ES-I3 (cell line): ENCODE results near the gene DCDC2.
"Not testable (repeated sequence)": the region's sequence is repeated elsewhere in the genome, so short reads cannot be mapped to it uniquely, and the experiment has no call there.

Experiments used
- H3K36me3 ChIP-seq: 2 replicates; pipeline ENCODE4 v1.6.1; 2013; ENCODE audit warnings: mild to moderate bottlenecking, low read length, control low read depth, moderate library complexity; ENCODE audit not compliant: insufficient read depth
- H3K4me1 ChIP-seq: 2 replicates; pipeline ENCODE4 v1.6.1; 2013; ENCODE audit warnings: mild to moderate bottlenecking, control low read depth, low read length; ENCODE audit not compliant: insufficient read depth
- H3K9ac ChIP-seq: 2 replicates; pipeline ENCODE4 v1.6.1; 2013; ENCODE audit warnings: low read depth, mild to moderate bottlenecking, low read length, moderate library complexity
- H3K9me3 ChIP-seq: 2 replicates; pipeline ENCODE4 v1.6.1; 2013; ENCODE audit warnings: mild to moderate bottlenecking, low read length, moderate library complexity; ENCODE audit not compliant: control insufficient read depth, insufficient read depth

DCDC2 gene

DNA sequence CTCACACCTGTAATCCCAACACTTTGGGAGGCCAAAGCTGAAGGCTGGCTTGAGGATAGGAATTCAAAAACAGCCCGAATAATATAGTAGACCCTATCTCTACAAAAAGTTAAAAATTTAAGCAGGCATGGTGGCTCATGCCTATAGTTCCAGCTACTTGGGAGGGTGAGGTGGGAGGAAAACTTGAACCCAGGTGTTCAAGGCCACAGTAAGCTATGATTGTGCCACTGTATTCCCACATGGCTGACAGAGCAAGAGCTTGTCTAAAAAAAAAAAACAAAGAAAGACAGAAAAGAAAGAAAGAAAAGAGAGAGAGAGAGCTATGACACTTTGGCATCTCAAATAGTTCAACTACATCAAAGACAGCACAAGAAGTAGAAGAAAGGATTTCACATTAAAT, 33.2 kb downstream of the DCDC2 start:
- Histone ChIP-seq H3K9ac (no peak overlapping the region), H3K9me3 (no peaks in the 10 kb centered on the region), H3K4me1 (peaks cover 16% of the 10 kb centered on the region), H3K36me3 (no peaks in the 10 kb centered on the region; the same call in 1 of the 2 replicates)

DNA sequence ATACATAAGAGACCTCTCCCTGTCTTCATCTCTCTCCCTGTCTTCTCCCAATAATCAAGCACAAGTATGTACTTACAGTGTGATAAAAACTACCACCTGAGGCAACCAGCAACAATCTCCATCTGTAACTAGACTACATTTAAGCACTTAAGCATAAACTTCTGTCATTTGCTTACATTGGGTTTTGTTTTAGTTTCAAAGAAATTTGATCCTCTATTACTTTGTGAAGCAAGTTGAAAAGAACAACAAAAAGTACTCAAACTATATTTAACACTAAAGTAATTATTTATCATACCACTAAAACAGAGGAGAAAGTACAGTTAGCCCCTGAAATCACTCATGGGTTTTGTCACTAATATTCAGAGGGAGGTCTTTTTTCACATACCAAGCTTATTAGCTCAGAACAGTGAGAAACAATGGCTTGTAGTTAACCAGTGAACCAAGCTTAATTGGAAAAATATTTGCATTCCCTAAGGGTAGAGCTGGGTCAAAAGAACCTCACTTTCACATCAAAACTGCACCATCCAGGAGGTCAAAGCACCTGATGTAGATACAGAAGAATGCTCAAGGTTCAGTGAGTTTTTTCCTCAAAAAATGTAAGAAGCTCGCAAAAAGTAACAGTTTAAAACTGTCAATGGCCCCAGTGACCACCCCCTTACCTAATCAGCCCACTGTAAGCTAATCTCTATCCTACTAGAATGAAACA, 34.1 kb downstream of the DCDC2 start:
- H3K36me3 ChIP-seq: no peaks in the 10 kb centered on the region; the same call in 1 of the 2 replicates
- H3K9me3 ChIP-seq: no peaks in the 10 kb centered on the region
- 0 out of 2 replicates have a peak overlapping the region, but pooled peaks have one; percentile 2 for H3K9ac ChIP-seq
- peaks cover 16% of the 10 kb centered on the region for H3K4me1 ChIP-seq

DNA sequence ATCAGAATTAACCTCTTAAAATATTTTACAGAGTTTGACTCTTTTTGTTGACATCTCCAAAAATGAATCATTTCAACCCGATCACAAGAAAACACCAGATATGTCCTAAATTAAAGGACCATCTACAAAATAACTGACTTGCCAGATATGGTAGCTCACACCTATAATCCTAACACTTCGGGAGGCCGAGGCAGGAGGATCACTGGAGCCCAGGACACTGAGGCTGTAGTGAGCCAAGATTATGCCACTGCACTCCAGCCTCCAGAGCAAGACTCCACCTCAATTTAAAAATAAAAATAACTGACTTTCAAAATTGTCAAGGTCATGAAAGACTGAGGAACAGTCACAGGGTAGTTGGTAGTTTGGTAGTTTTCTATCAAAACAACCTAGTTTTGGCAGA, 34.9 kb downstream of the DCDC2 start:
- H3K9ac ChIP-seq: no peak overlapping the region
- H3K9me3 ChIP-seq: no peaks in the 10 kb centered on the region
- H3K4me1 ChIP-seq: peaks cover 16% of the 10 kb centered on the region
- H3K36me3 ChIP-seq: no peaks in the 10 kb centered on the region; the same call in 1 of the 2 replicates

DNA sequence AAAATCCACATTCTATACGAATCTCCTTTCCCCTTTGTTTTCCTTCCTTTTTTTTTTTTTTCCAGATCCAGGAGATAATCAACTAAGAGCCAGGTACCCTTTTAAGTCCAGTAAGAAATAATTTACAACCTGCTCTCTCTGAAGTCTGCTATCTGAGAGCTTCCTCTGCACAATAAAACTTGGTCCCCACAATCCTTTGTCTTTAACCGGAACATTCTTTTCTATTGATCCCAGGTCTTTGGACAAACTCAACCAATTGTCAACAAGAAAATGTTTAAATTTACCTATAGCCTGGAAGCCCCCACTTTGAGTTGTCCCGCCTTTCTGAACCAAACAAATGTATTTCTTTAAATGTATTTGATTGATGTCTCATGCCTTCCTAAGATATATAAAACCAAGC, 35.4 kb downstream of the DCDC2 start:
- H3K4me1 ChIP-seq: peaks cover 16% of the 10 kb centered on the region
- not testable (repeated sequence) for H3K9ac ChIP-seq, H3K36me3 ChIP-seq, H3K9me3 ChIP-seq

DNA sequence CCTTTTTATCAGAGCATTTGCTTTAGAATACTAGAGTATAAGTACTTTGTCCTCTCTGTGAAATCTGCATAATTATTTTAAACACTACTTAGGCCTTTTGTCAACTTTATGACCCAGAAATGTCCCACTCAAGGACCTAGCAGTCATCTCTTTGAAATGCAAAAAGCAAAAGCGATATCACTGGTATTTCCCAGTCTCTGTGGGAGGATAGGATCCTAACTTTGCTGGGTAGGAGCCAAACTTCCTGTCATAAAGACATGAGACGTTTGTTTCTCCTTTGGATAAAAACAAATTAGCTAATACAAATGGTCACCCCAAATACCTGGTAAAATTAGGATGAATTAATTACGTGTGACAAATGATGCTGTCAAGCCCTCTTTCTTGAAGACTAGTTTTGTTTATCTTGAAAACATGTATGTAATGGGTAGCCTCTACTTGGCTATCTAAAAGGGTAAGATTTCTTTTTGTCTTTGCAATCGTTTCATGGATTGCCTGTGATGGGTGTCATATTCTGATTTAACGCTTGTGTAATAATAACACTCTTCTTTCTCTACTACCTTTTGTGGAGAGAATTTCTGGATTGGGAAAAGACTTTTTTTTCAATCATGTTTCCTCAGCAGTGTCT, 36.2 kb downstream of the DCDC2 start:
- Histone ChIP-seq H3K9ac (no peak overlapping the region), H3K36me3 (no peaks in the 10 kb centered on the region; the same call in 1 of the 2 replicates), H3K9me3 (no peaks in the 10 kb centered on the region), H3K4me1 (peaks cover 16% of the 10 kb centered on the region)

DNA sequence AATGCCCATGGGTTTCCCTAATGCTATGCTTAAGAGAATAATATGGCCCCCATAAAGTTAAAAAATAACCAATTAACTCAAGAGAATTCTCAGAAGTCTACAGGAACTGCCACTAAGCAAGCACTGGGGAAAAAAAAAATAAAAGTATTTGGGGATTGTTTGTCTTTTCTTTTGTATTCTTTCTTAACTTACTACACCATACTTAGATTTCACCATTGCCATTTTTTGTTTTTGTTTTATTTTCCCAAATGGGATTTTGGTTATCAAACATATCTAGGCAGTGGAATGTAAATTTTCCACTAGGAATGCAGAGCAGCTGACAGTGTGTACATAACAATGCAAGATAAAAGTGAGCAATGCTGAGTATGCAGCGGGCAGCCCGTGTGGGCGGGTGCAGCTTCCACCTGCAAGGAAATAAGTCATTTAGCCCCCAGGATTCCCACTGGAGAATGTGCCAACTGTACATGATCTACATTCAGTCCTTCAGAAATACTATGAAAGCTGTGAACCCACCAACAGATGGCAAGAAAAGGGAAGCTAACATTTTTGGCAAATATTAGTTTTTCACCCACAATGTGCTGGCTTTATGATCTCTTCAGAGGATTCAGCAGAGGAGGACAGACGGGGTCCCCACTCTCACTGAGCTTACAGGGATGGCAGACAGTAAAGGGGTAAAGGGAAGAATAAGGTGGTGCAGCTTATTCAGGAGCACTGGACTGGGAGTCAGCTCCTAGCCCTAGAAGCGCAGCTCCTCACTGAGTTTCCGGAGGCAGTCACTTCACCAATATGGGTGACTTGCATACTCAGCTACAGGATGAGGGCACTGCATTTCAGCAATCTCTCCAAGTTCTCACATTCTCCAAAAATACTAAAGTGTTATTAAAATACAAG, 44.4 kb downstream of the DCDC2 start:
- H3K4me1 ChIP-seq: peaks cover 17% of the 10 kb centered on the region
- H3K36me3 ChIP-seq: no peaks in the 10 kb centered on the region
- H3K9ac ChIP-seq: no peak overlapping the region
- H3K9me3 ChIP-seq: no peaks in the 10 kb centered on the region

DNA sequence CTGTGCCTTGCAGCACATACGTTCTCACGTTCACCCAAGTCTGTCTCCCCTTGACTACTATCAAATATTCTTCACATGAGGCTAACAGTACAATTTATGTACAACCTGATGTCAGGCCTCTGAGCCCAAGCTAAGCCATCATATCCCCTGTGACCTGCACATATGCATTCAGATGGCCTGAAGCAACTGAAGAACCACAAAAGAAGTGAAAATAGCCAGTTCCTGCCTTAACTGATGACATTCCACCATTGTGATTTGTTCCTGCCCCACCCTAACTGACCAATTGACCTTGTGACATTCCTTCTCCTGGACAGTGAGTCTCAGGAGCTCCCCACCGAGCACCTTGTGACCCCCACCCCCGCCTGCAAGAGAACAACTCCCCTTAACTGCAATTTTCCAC, 46.1 kb downstream of the DCDC2 start:
- peaks cover 24% of the 10 kb centered on the region for H3K4me1 ChIP-seq
- H3K36me3 ChIP-seq, H3K9ac ChIP-seq, H3K9me3 ChIP-seq: not testable (repeated sequence)

DNA sequence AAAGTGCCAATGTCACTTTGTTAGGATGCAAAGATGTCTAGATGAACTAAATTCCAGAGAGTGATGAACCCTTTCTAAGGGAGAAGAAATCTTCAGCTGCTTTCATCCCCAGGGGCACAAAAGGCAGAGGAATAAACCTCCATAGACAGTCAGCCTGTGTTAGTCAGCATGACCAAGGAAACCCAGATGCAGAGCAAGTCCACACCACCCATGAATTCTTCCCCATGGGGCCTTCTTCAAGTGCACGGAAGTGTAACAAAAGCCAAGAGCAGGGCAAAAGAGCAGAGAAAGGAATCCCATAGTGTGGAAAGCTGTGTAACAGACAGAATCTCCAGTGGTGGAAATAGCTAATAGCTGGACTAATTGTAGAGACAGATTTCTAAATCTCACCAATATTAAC, 50.0 kb downstream of the DCDC2 start:
- Histone ChIP-seq H3K9me3 (no peaks in the 10 kb centered on the region), H3K9ac (no peak overlapping the region), H3K4me1 (peaks cover 21% of the 10 kb centered on the region), H3K36me3 (no peaks in the 10 kb centered on the region)

DNA sequence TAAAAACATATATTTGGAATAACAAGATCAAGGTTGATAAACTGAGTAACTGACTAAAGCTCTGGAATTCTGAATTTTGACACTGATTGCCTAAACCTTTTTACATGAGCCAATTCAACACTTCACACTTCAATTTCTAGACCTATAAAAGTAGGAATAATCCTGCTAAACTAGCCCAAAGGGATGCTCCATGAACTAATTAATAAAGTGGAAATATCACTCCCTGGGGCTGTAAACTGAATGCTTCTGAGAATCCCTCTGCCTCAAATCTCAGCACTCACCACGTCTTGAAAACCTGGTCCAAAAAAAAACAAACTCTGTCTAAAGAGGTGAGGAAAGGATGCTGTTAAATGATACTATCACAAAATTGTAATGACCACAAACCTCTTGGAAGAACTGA, 50.9 kb downstream of the DCDC2 start:
- Histone ChIP-seq H3K9me3 (no peaks in the 10 kb centered on the region), H3K9ac (no peak overlapping the region), H3K4me1 (peaks cover 17% of the 10 kb centered on the region), H3K36me3 (no peaks in the 10 kb centered on the region)

DNA sequence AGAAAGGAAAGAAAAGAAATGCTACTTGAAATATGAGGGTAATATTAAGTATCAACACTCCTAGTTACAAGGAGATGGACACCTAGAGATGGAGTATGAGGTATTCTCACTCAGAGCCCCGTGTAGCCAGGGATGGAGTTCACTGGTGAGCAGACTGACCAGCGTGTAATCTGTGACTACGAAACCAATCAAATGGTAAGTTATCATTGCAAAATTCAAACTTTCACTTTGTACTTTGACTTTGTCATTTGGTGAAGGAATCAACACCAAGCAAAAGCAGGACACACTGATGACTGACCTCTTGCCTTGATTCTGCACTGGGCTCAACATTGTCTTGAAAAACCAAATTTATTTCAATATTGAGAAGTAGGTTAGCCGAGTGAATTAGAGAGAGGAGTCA, 51.8 kb downstream of the DCDC2 start:
- Histone ChIP-seq H3K9ac (no peak overlapping the region), H3K9me3 (no peaks in the 10 kb centered on the region), H3K36me3 (no peaks in the 10 kb centered on the region), H3K4me1 (peaks cover 20% of the 10 kb centered on the region)

DNA sequence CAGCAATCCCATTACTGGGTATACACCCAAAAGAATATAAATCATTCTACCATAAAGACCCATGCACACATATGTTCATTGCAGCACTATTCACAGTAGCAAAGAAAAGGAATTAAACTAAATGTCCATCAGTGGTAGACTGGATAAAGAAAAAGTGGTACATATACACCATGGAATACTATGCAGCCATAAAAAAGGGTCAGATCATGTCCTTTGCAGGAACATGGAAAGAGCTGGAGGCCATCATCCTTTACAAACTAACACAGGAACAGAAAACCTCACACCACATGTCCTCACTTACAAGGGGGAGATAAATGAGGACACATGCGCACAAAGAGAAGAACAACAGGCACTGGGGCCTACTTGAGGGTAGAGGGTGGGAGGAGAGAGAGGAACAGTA, 60.9 kb downstream of the DCDC2 start:
- no peaks in the 10 kb centered on the region; the same call in 1 of the 2 replicates for H3K9me3 ChIP-seq
- no peaks in the 10 kb centered on the region for H3K36me3 ChIP-seq
- no peak overlapping the region for H3K9ac ChIP-seq
- H3K4me1 ChIP-seq: peaks cover 4% of the 10 kb centered on the region; the same call in 1 of the 2 replicates

DNA sequence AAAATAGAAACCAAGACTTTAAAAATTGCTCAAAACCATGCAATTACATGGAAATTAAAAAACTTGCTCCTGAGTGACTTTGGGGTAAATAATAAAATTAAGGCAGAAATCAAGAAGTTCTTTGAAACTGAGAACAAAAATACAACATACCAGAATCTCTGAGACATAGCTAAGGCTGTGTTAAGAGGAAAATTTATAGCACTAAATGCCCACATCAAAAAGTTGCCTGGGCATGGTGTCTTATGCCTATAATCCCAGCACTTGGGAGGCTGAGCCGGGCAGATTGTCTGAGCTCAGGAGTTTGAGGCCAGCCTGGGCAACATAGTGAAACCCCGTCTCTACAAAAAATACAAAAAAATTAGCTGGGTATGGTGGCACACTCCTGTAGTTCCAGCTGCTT, 64.0 kb downstream of the DCDC2 start:
- not testable (repeated sequence) for H3K4me1 ChIP-seq, H3K9ac ChIP-seq, H3K36me3 ChIP-seq, H3K9me3 ChIP-seq

DNA sequence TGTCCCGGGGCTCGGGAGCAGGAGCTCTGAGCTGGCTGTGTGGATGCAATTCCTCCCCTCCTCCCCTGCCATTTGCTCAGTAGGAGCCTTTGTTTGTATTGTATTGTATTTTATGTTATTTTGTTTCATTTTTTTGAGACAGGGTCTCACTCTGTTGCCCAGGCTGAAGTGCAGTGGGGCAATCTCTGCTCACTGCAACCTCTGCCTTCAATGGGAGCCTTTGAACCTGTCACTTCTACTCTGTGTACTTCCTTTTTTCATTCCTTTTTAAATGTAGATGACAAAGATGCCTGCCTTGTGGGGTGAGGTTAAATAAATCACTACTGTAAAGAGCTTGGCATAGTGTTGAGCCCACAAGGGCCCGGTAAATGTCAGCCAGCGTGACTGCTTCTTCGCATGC, 70.6 kb downstream of the DCDC2 start:
- Histone ChIP-seq H3K9ac (no peak overlapping the region), H3K4me1 (peaks cover 6% of the 10 kb centered on the region; the same call in 1 of the 2 replicates), H3K36me3 (no peaks in the 10 kb centered on the region), H3K9me3 (no peaks in the 10 kb centered on the region)

DNA sequence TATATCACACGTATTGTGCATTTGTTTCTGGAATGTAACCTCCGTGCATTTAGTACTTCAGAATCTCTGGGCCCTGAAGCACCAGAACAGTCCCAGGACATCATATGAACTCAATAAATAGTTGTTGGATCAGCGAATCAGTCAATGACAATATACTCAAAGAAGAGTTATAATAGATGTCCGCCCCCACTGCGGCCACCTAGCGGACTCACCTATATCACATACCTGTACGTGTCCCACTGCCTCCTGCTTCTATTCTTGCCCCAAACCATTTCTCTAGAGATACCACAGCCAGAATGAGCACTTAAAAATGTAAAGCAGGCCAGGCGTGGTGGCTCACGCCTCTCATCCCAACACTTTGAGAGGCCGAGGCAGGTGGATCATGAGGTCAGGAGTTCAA, 73.9 kb downstream of the DCDC2 start:
- H3K9ac ChIP-seq: no peak overlapping the region
- no peaks in the 10 kb centered on the region for H3K36me3 ChIP-seq
- no peaks in the 10 kb centered on the region for H3K9me3 ChIP-seq
- peaks cover 6% of the 10 kb centered on the region; the same call in 1 of the 2 replicates for H3K4me1 ChIP-seq
